ENCODE measurements around the gene MED28.
"Not testable (repeated sequence)": the region's sequence is repeated elsewhere in the genome, so short reads cannot be mapped to it uniquely, and the experiment has no call there.

Gene MED28

DNA sequence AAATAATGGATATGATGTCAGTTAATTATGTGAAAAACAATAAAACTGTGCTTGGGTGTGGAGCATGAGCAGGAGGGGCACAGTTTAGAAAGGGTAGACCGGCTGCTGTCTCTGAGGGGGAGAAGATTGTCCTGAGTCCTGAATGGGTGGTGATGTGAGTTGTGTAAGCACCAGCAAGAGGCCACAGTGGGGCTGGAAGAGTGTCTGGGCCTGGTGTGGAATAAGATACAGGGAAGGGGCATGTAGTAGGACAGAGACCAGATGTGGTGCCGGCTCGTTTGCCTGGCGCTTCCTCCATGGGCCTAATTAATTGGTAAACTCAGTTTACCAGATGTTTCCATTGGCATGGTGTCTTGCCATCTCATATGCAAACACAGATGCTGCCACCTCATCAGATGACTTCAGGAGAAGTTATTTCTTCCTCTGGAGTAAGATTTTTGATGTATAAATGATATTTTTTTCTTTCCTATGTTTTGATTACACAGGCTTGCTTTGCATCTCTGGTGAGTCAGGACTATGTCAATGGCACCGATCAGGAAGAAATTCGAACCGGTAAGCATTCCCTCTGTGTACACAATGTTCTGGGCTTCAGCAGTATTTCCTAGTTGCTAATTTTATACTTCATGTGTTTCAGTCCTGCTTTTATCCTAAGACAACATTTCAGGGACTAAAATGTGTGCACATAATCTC is 5.1 kb downstream of the MED28 start:
- DNase-seq, result no peak

DNA sequence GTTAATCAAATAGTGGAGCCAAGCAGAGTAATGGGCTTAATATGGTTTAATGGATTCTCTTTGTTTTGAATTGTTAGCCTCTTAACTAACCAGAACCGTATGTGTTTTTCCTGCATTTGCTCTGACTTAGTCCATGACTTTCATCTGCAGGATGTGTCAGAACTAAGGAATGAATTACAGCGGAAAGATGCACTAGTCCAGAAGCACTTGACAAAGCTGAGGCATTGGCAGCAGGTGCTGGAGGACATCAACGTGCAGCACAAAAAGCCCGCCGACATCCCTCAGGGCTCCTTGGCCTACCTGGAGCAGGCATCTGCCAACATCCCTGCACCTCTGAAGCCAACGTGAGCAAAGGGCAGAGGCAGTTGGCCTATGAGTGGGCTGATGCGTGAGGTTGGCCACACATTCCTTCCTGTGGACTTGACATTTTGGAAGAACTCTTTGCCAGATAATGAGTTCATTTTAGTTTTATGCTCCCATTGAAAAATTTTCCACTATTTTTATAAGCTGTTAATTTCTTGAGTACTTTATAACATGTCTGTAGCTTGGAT is 9.1 kb downstream of the MED28 start:
- DNase-seq, result no peak

DNA sequence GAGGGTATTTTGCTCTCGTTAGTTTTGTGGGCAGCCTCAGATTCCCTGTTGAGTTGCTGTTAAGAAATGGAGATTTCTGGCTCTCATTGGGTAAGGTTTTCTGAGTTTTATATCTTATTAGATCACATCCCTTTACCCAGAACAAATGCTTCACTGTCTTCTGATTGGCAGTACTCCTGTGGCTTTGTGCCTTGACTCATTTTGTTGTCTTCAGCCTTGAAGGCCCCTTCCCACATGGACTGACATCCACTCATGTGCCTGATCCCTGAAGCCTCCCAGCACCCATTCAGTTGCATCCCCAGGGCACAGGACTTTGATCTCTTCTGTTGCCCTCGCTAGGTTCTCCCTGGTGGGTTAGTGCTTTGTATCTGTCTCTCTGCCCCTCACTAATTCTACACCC is 10.4 kb downstream of the MED28 start:
- DNase-seq, result no peak

DNA sequence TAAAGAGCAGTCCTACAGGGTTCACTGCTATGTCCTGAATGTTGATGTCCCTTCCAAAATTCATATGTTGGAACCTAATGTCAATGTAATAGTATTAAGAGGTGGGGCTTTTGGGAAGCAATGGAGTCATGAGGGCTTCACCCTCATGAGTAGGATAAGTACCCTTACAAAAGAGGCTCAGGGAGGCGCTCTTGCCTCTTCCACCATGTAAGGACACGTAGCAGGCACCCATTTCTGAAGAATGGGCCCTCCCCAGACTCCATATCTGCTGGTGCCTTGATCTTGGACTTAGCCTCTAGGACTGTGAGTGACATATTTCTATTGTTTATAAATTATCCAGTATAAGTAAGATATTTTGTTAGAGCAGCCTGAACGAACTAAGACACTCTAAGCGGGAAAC is 15.8 kb downstream of the MED28 start:
- DNase-seq, result no peak

DNA sequence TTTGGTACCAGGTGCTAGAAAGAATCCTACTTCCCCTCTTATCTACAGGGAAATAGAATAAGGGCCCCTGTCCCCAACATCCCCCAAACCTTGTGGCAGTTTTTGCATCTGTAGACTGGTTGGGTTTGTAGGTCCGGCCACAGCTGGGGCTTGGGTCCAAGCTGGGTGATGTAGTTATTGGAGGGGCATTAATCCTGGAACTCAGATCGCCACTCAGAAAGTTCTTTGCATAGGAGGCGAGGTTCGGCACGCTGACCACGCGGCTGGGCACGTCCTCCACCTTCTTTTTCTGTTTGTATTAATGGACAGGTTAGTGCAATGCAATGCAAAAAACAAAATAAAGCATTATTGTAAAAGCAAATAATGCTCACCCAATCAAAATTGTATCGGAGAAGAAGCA is 19.2 kb downstream of the MED28 start:
- DNase-seq, result no peak

DNA sequence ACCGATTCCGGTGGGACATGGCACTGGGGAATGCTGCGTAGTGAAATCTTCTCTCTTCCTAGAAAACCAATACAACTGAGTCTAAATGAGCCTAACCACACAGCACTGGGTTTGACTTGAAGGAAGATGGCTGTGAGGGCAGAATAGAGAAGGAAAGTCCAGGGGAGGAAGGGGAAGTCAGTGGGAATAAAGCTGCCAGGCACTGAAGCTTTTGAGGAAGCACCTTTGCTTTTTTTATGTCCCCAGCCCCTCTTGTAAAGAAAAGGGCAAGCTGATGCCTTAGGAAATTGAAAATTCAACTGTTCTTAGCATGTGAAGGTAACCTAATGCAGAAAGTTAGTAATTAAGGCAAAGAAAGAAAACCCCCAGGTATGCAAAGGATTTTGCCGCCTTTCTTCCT is 20.6 kb downstream of the MED28 start:
- no peak for DNase-seq

DNA sequence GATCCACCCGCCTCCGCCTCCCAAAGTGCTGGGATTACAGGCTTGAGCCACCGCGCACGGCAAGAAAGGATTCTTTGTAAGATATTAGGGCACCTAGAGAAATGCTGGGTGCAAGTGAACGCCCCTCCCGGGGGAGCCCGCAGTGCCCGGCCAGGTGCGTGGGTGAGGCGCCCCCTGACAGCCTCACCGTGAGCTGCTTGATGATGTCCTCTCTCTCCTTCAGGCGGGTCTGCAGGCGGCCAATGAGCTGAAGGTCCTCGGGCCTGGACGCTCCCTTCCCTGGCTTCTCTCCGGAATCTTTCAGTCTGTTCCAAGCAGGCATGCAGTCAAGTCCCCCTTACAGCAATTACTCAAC is 21.9 kb downstream of the MED28 start:
- no peak for DNase-seq

DNA sequence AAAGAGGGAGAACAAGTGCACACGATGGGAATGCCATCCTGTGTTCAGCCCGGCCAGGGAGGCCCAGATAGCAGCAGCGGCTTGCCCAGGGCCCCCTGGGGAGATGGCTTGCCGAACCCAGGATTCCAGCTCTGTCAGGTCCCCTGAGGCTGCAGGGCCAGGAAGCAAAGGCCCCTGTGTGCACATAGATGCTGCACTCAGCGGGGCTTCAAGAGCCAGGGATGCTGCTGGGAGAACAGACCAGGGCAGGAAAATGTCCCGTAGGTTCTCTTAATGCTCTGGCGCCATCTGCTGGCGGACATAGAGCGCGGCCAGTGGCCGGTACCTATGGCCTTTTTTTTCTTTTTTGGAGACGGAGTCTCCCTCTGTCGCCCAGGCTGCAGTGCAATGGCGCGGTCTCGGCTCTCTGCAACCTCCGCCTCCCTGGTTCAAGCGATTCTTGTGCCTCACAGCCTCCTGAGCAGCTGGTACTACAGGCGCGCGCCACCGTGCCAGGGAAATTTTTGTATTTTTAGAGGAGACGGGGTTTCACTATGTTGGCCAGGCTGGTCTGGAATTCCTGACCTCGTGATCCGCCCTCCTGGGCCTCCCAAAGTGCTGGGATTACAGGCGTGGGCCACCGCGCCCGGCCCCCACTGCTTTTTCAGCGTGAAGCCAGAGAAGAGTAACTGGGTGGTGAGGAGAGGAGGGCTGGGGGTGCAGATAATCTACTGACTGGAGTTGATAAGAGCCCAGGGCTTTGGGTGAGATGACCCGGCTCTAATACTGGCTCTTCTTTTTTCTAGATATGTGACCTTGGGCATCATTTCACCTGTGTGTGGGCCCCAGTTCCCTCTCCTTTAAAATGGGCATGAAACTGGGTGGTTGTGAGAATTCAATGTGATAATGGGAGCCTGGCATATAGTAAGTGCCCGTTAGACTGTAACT is 22.5 kb downstream of the MED28 start:
- peak; percentile 15 for DNase-seq

DNA sequence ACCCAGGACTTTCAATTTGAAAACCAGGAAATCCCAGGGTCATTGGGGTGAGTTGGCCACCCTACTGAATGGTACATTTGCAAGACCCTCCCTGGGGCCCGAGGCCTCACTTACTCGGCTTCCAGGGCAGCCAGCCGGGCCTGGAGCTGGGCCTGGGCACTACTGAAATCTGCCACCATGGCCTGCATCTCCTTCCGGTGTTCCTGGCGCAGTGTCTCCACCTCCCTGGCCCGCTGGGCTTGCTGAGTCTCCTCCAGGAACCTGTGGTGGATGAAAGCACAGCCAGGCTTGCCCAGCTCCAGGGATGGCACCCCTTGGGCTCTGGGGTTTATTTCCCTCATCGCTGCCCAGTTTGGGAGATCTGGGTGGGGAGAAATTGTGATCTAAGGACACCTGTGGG is 24.7 kb downstream of the MED28 start:
- DNase-seq, result no peak

DNA sequence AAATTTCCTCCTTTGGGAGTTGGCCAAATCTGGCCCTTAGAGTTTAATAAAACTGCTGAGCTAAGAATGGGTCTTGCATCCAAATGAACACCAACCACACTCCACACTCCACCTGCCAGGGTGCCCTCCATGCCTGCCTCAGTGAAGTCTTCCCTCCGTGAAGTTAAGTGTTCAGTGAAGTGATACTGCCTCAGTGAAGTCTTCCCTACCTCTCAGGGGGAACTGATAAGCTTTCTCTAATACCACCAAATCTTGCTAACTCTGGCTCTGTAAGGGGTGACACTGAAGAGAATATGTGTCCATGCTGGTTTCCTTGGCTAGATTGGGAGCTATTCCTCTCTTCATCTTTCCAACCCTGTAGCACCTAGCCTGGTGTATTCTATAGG is 27.9 kb downstream of the MED28 start:
- DNase-seq, result no peak

DNA sequence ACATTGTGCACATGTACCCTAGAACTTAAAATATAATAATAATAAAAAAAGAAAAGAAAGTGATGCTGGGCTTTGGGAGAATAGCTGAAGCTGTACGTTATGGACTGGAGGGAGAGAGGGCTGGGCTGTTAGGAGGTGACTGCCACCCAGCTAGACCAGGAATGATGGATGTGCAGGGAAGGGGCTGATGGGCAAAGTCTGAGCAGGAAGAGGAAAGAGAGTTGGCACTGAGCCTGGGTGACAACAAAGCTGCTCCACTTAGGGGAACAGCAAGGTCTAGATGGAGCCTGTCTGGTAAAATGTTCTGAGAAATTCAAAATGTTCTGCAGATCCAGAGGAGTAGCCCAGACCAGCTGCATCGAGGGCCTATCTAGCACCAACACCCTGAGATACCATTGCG is 32.3 kb downstream of the MED28 start:
- DNase-seq, result no peak

DNA sequence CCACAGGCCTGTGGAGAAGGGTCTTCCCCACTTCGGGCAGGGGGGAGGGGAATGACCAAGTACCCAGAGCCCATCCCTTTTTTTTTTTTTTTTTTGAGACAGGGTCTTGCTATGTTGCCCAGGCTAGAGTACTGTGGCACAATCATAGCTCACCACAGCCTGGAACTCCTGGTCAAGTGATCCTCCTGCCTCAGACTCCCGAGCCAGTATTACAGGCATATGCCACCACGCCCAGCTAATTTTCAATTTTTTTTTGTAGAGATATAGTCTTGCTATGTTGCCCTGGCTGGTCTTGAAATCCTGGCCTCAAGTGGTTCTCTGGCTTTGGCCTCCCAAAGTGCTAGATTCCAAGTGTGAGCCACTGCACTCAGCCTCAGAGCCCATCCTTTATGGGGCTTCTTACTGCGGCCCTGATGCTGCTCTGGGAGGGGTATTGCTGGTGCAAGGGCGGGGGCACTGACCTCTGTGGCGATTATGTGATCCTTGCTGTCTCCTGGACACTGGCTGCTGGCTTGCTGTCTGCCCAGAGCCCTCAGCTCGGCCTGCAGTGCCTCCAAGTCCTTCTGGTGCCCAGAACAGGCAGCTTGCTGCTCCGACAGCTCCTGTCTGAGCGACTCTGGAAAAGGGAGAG is 32.9 kb downstream of the MED28 start:
- no peak for DNase-seq

DNA sequence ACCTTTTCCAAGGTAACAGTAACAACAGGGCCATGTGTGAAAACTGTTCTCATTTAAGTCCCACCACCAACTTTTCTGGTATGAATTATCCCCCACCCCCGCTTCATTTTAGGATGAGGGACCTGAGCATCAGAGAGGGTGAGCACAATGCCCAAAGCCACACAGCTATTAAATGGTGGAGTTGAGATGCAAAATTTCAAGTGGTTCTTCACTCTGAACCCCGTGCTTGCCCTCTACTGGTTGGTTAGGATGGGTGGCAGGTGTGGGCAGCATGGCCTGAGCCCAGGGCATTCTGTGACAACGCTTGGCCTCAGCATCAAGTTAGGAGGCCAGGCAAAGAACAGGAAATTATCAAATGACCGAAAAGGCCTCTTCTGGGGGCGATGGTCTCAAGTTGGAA is 33.5 kb downstream of the MED28 start:
- DNase-seq, result no peak

DNA sequence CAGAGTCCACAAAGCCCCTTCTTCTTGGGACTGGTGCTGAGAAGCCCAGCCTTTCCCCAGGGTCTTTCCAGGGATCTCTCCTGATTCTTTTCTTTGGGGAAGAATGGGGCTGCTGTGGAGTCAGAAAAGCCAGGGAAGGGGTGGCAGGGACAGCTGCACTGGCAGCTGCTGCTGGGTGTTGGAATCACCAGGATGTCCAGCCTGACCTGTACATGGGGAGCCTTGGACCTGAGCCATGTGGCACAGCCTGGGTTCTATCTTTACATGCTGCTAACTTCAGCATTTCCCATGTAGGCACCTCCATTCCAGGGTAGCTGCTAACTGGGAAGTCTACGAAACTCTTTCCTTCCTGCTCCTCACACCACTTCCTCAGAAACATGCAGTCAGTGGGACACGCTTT is 36.0 kb downstream of the MED28 start:
- DNase-seq, result no peak

DNA sequence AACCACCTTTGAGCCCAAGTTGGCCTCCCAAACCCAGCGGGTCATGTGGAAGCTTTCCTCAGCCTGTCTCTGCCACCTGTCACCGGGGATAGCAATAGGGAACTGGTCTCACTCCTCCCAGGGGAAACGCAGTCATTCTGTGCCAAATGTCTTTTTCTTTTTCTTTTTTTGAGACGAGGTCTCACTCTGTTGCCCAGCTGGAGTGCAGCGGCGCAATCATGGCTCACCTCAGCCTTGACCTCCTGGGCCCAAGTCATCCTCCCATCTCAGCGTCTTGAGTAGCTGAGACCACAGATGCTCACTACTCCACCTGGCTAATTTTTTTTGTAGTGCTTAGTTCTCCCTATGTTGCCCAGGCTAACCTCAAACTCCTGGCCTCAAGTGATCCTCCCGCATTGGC is 40.3 kb downstream of the MED28 start:
- DNase-seq, result no peak

DNA sequence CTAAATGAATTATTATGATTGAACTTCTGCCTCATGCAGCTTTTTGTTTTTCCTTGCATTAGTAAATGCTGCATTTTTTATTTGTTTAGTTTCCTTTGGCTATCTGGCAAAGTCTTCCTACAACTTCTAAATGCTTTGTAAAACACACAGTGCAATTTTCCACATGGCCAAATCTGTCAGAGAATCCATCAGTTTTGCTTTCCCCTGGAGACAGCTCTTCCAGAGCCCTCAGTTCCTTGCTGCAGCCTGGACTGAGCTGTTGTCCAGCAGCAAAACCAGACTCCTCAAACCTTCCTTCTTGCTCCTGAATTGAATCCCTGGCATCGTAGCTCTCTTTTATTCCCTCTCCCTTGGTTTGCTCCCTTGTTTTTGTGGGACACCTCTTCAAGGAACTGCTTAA is 42.6 kb downstream of the MED28 start:
- no peak for DNase-seq

DNA sequence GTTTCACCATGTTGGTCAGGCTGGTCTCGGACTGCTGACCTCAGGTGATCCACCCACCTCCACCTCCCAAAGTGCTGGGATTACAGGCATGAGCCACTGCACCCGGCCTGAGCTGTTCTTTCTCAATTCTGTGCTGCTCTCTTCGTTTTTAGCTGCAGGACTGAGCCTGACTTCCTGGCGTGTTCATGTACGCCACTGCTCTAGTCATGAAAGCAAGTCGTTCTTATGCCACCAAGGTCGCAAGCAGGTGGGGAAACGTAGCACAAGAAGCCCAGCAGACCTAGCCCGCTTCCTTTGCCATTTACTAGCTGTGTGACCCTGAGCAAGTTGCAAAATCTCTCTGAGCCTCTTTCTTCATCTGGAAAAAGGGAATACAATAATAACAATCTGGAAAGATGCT is 43.4 kb downstream of the MED28 start:
- no peak for DNase-seq

DNA sequence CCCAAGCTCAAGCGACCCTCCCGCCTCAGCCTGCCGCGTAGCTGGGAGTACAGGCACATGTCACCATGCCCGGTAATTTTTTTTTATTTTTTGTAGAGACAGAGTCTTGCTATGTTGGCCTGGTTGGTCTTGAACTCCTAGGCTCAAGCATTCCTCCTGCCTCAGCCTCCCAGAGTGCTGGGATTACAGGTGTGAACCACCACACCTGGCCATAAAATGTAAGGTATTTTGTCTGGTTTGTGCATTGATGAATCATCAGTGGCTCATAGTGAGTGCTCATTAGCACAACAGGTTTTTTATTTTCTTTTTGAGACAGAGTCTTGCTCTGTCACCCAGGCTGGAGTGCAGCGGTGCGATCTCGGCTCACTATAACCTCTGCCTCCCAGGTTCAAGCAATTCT is 44.8 kb downstream of the MED28 start:
- not testable (repeated sequence) for DNase-seq

DNA sequence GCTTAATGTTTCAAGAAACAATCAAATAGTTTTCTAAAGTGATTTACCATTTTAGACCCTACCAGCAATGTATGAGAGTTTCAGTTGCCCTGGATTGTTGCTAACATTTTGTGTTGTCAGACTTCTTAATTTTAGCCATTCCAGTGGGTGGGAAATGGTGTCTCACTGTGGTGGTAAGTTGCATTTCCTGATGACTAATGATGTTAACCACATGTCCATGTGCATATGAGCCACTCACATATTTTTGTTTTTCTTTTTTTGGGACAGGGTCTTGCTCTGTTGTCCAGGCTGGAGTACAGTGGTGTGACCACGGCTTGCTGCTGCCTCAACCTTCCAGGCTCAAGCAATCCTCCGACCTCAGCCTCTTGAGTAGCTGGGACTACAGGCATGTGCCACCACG is 48.3 kb downstream of the MED28 start:
- DNase-seq, result no peak

DNA sequence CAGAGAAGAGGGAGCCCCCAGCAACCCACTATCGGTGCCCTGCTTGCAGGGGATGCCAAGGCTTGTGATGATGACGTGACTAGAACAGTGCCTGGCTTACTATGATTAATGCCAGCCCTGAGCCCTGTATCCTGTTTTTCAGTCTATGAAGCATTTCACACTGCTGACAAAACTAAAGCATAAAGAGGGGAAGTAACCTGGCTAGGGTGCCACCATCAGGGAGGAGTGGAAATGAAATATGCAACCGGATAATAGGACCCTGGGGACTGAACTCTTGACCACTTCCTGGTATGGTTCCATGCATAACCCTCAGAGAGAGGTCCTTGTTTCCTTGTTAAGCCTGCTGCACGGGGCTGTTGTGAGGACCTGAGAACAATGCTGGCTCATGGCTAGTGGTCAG is 50.3 kb downstream of the MED28 start:
- DNase-seq, result no peak

DNA sequence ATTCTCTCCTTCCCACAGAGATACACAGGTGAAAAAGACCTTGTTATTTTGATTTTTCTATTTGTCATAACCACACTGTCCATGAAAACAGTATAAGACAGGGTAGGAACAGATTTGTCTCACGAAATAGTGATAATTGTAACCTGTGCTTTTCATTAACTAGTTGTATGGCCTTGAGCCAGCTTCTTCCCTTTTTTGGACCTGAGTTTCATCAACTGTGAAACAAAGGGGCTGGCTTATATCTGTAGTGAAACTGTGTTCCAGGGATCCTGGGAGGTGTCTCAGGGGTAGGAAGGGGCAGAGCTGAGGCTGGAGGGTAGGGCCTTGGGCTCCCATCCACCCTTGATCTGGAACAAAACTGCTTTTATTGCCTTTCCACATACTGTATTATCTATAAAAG is 50.9 kb downstream of the MED28 start:
- DNase-seq, result no peak

DNA sequence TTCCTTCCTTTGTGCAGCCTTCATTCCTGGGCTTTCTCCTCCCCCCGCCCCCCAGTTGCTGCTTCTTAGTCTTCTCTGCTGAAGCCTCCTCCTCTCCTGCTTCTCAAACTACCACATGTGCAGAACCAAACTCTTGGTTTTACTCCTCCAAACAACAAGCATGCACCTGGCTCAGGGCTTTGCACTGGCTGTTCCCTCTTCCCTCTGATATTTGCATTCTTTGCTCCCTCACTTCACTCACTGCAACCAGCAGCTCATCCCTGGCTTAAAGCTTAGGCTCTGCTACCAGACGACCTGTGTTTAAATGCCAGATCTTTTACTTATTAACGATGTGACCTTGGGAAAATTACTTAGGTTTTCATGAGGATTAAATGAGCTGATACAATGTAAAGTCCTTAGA is 51.4 kb downstream of the MED28 start:
- no peak for DNase-seq

DNA sequence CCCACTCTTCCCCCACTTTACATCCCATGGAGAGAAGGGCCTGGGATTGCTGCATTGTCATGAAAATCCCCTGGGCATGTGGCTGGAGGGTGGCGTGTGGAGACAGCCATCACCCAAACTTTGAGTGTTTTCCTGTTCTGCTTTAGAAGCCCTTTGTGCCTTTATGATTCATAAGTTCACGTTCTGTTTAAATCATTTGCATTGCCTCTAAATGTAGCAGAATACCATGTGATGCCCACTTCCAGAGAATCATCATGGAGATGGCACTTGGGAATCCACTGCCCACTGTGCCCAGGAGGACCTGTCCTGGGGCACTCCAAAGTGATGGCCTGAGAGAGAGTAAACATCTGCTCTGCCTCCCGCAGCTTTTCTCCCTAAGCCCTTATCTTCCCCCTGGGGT is 52.8 kb downstream of the MED28 start:
- DNase-seq, result no peak

DNA sequence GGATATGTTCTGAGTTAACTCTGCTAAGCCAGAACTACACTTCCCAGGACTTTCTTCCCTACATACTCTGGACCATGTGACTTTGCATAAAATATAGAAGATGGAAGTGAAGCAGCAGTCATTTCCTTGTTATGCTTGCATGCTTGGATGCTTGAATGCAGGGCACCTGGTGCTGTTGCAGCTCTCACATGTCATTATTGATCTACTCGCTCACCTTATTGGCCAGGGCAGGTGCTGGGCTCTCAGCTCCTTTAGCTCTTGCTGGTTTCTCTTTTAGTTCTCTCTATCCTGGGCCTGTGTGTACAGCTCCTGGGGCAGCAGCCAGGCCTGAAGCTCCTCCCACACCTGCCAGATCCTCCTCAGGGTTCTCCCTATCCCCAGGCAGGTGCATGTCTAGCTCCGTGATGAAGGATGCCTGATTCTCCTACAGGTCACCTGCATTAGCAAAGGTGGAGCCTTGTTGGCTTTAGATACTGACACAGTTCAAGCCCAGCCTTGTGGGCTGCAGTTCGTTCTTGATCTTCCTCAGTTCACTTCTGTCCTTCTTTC is 53.3 kb downstream of the MED28 start:
- DNase-seq, result no peak
